NCI-H1436 (cell line): Measurements from ENCODE around the gene LCN15.
"Not testable (repeated sequence)": the region's sequence is repeated elsewhere in the genome, so short reads cannot be mapped to it uniquely, and the experiment has no call there.

Source experiments
- DNase-seq: peaks from one replicate; lab custom pipeline; 2025; lab: John Stamatoyannopoulos, UW

Gene LCN15, protein sequence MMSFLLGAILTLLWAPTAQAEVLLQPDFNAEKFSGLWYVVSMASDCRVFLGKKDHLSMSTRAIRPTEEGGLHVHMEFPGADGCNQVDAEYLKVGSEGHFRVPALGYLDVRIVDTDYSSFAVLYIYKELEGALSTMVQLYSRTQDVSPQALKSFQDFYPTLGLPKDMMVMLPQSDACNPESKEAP

GRCh38 chr9:136764301-136764891, at the start of gene LCN15:
LCN15 (minus strand) TSS chr9:136764518; CDS start chr9:136764488, 30 bp downstream.
- DNase-seq = no peak

DNA sequence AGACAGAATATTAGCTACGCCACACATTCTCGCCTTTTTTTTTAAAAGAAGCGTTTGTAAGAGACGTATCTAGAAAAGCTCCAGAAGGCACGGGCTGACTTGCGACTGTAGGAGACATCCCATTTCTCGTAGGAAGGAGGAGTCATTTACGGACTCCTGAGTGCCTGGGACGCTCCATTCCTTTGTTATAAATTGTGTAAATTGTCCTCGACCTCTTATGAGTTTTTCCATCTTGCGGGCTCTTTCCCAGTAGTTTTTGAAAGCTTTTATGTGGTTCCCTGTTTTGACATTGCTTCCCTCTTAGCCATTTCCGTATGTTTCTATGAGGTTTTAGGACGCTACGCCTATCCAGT, 44.5 kb upstream of the LCN15 start:
- no peak for DNase-seq

DNA sequence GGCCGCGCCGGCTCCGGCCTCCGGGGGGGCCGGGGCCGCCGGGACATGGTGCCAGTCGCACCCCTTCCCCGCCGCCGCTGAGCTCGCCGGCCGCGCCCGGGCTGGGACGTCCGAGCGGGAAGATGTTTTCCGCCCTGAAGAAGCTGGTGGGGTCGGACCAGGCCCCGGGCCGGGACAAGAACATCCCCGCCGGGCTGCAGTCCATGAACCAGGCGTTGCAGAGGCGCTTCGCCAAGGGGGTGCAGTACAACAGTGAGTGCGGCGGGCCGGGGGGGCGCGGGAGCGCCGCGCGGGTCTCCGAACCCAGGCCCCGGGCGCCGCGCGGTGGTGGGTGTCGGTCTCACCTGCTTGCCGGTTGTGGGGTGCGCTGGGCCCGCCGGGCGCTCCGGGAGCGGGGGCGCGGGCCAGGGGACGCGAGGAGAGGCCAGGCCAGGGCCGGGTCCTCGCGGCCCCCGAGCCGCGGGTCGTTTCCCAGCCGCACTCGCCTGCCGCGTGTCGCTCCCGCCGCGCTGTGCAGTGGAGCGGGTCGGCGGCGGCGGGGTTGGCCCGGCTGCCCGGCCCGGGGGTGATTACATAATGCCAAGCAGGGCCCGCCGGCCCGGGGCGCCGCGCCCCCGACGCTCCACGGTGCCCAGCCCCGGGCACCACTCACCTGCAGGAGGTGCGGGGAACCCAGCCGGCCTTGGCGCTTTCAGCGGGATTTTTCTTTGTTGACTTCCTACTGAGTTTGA, 43.9 kb upstream of the LCN15 start:
- no peak for DNase-seq

DNA sequence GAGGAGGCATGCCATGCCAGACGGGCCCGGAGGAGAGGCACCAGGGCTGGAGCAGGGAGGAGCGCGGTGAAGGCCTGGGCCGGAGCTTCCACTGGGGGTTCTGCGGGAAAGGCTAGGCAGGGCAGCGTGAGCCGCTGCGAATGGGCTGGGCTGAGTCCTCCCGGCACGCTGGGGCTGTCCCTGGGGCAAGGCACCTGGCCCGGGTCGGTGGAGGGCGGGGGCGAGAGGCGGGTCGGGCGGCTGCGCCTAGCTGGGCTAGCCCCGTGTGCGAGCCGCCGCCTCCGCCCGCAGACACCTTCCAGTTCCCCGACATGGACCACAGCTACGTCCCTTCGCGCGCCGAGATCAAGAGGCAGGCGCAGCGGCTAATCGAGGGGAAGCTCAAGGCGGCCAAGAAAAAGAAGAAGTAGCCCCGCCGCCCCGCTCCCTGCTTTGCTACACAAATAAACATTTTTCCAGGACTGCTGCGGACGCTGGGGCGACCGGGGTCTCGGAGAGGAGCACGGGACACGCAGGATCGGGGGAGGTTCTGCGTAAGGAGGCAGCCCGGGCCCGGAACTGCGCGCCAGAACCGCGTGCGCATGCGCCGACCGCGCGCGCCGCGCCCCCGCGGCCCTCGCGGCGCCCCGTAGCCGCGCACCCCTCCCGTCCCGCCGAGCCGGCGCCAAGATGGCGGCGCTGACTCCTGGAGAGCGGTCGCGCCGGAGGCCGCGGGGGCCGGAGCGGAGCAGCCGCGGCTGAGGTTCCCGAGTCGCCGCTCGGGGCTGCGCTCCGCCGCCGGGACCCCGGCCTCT, 43.2 kb upstream of the LCN15 start, which contains the start of gene RABL6:
TSS of gene RABL6 (plus strand) at position 668 of the 794 bp plus-strand sequence. CDS start 249 bp downstream, outside the sequence.
- DNase-seq = peak; percentile 70

GRCh38 chr9:136806631-136807201, 42.4 kb upstream of the LCN15 start:
- DNase-seq = no peak

- DNase-seq = no peak
These were observed 41.7 kb upstream of the LCN15 start for GRCh38 chr9:136806067-136806466.

DNA sequence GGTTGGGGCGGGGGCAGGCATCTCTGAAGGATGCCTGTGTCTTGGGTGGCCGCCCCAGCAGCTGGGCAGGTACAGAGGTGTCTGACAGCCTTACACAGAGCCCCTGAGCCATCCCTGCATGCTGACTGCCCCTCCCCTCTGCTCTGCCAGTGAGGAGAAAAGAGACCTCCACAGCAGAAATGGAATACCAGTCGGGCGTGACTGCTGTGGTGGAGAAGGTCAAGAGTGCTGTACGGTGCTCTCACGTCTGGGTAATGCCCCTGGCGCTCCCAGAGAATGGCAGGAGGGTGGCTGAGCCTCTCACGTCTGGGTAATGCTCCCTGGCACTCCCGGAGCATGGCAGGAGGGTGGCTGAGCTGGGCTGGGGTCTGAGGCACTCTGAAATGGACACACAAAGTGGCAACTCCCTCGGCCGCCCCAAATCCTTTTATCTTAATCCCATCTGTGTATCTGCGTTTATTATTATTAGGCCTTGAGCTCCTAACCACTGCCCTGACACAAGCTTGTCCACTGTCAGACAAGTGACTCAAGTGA, 41.0 kb upstream of the LCN15 start:
- no peak for DNase-seq

- no peak for DNase-seq
These were observed 40.3 kb upstream of the LCN15 start for GRCh38 chr9:136804509-136805206.

GRCh38 chr9:136803551-136804508, 39.5 kb upstream of the LCN15 start:
- no peak for DNase-seq

GRCh38 chr9:136803009-136803550, 38.8 kb upstream of the LCN15 start:
- DNase-seq = not testable (repeated sequence)

DNA sequence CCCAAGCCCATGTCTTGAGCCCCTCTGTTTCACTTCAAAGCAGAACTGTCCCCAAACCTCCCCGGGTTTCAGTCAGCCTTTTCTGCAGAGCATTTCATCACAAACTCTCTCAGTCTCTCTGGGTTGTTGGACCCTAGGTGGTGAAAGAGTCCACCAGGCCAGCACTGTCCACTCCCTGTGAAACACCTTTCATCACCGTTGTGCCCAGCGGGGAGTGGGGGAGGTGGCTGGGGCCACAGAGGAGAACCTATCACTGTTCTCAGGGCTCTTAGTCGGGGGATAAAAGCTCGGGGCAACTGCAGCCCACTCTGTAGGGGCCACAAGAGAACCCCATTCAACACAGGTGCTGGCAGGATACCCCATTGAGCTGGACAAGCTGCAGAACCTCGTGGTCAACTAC, 38.0 kb upstream of the LCN15 start:
- no peak for DNase-seq

- DNase-seq = peak; percentile 85
These were observed 35.7 kb upstream of the LCN15 start for GRCh38 chr9:136799854-136800657.

DNA sequence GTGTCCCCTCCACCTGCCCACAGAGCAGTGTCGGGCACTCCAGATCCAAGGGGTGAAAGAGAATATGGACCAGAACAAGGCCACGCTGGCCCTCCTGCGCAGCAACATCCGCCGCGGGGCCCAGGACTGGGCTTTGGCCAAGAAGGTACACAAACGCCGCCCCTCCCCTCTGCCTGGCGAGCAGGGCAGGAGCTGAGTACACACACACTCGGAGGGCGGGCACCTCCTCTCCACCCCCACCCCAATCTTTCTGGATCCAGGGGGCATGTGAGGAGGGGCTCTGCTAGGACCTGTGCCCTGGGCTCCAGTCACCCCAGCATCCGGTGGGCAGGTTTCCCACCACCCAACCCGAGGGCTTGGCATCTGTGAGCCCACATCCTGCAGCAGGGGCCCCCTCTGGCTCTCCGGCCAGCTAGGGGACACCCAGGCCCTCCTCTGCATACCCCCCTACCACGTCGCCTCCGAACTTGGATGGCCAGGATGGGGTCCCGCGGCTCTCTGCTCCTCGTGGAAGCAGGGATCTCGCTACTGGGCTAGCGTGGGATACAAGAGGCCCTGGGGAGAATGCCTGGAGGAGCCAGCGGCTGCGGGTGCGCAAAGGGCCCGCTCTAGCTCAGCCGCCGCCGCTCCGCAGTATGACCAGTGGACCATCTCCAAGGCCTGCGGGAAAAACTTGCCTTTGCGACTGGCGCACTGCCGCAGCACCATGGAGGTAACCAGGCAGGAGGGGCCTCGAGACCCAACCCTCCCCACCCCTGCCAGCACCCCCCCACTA, 34.9 kb upstream of the LCN15 start:
- no peak for DNase-seq

- DNase-seq = no peak
These were observed 34.4 kb upstream of the LCN15 start for GRCh38 chr9:136798708-136799078.

DNA sequence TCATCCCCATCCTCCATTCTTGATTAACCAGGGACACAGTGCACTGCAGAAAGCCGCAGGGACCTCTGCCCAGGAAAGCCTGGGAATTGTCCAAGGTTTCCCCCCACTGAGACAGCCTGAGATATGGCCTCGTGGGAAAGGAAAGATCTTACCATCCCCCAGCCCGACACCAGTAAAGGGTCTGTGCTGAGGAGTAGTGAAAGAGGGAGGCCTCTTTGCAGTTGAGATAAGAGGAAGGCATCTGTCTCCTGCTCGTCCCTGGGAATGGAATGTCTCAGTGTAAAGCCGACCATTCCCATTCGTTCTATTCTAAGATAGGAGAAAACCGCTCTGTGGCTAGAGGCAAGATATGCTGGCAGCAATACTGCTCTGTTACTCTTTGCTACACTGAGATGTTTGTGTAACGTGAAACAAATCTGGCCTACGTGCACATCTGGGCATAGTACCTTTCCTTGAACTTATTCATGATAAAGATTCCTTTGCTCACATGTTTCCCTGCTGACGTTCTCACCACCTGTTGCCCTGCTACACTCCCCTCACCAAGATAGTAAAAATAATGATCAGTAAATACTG, 32.5 kb upstream of the LCN15 start:
- not testable (repeated sequence) for DNase-seq

- no peak for DNase-seq
These were observed 32.0 kb upstream of the LCN15 start, which contains the start of gene CCDC183 for GRCh38 chr9:136796238-136796774. CCDC183 (plus strand) TSS chr9:136796338; CDS start chr9:136796398, 60 bp downstream.

DNA sequence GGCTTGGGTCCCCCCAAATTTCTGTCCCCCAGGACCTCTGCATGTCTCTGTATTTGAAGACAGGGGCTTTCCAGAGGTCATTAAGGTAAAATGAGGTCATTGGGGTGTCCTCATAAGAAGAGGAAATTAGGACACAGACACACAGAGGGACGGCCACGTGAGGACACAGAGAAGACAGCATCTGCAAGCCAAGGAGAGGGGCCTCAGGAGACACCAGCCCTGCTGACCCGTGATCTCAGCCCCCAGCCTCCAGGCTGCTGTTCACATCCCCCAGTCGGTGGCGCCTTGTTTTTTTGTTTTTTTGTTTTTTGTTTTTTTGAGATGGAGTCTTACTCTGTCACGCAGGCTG, 30.7 kb upstream of the LCN15 start:
- DNase-seq = no peak
